ENCODE measurements around the gene HERC2.

HERC2 gene

DNA sequence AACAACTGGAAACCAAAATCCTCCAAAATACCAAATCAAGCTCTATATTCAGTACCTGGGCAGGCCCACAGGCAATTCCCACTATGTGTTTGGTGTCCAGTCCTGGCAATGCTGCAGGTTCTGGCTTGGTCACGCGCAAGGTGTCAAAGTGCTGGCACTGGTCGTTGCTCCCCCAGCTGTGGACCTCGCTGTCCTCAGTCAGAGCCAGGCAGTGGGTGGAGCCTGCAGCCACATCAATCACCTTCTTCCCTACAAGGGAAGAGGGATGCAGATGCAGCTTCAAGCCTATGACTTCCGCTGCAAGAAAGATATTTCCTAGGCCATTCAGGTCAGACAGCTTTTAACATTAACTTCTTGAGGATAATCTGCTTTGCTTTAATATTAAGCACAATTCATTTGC, 61.3 kb downstream of the HERC2 start:
- no peak overlapping the region for H3K4me3 ChIP-seq (ENCODE audit: low read depth, low read length, poor library complexity, severe bottlenecking)
- H3K27me3 ChIP-seq (ENCODE audit: insufficient read depth, low read length) = no peaks in the 10 kb centered on the region
- H3K9me3 ChIP-seq (ENCODE audit: low read length) = no peaks in the 10 kb centered on the region
- H2AFZ ChIP-seq (ENCODE audit: low read length) = no peak overlapping the region
- H3K36me3 ChIP-seq (ENCODE audit: insufficient read depth, low read length) = peaks cover 59% of the 10 kb centered on the region; the same call in 1 of the 2 replicates
- H3F3A ChIP-seq (ENCODE audit: insufficient read depth, low read length) = peaks cover 3% of the 10 kb centered on the region; the same call in 1 of the 2 replicates
- no peaks in the 10 kb centered on the region for H4K20me1 ChIP-seq (ENCODE audit: insufficient read depth, low read length)
- H3K9ac ChIP-seq (ENCODE audit: low read length) = no peak overlapping the region
- H3K4me2 ChIP-seq (ENCODE audit: low read length) = no peak overlapping the region
- 0 out of 2 replicates have a peak, but pooled peaks cover 8% of the 10 kb centered on the region for H3K79me2 ChIP-seq (ENCODE audit: insufficient read depth, low read length)
- no peak for TF ChIP-seq EZH2 (IDR thresholded peaks at IDR 0.05; ENCODE audit: borderline replicate concordance, low read length)
- TF ChIP-seq, protein P1, sequence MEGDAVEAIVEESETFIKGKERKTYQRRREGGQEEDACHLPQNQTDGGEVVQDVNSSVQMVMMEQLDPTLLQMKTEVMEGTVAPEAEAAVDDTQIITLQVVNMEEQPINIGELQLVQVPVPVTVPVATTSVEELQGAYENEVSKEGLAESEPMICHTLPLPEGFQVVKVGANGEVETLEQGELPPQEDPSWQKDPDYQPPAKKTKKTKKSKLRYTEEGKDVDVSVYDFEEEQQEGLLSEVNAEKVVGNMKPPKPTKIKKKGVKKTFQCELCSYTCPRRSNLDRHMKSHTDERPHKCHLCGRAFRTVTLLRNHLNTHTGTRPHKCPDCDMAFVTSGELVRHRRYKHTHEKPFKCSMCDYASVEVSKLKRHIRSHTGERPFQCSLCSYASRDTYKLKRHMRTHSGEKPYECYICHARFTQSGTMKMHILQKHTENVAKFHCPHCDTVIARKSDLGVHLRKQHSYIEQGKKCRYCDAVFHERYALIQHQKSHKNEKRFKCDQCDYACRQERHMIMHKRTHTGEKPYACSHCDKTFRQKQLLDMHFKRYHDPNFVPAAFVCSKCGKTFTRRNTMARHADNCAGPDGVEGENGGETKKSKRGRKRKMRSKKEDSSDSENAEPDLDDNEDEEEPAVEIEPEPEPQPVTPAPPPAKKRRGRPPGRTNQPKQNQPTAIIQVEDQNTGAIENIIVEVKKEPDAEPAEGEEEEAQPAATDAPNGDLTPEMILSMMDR (IDR thresholded peaks at IDR 0.05; ENCODE audit: low read length) = no peak
- no peak overlapping the region for H3K27ac ChIP-seq (ENCODE audit: low read depth, low read length, poor library complexity, severe bottlenecking)
- no peaks in the 10 kb centered on the region for H3K9me2 ChIP-seq (ENCODE audit: low read depth, low read length)
- peaks cover 52% of the 10 kb centered on the region for H3K4me1 ChIP-seq (ENCODE audit: insufficient read depth, low read length, severe bottlenecking)

DNA sequence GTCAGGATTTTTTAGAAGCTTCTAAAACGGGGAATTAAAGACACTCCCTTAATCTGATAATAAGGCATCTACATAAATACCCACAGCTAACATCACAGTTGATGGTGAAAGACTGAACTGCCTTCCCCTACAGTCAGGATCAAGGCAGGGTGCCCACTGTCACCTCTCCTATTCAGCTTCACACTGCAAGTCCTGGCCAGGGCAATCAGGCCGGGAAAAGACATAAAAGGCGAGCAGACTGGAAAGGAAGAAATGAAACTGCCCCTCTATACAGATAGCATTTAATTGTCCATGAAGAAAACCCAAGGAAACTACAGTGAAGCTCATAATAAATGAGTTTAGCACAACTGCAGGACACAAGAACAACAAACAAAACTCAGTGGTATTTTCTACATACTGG, 61.7 kb downstream of the HERC2 start:
- Histone ChIP-seq H3F3A (ENCODE audit: insufficient read depth, low read length) (peaks cover 3% of the 10 kb centered on the region; the same call in 1 of the 2 replicates), H3K4me2 (ENCODE audit: low read length) (no peak overlapping the region), H3K36me3 (ENCODE audit: insufficient read depth, low read length) (peaks cover 59% of the 10 kb centered on the region; the same call in 1 of the 2 replicates), H3K79me2 (ENCODE audit: insufficient read depth, low read length) (0 out of 2 replicates have a peak, but pooled peaks cover 8% of the 10 kb centered on the region), H3K27ac (ENCODE audit: low read depth, low read length, poor library complexity, severe bottlenecking) (no peak overlapping the region), H4K20me1 (ENCODE audit: insufficient read depth, low read length) (no peaks in the 10 kb centered on the region), H3K4me3 (ENCODE audit: low read depth, low read length, poor library complexity, severe bottlenecking) (no peak overlapping the region), H2AFZ (ENCODE audit: low read length) (no peak overlapping the region), H3K9me2 (ENCODE audit: low read depth, low read length) (no peaks in the 10 kb centered on the region), H3K9ac (ENCODE audit: low read length) (no peak overlapping the region), H3K9me3 (ENCODE audit: low read length) (no peaks in the 10 kb centered on the region), H3K4me1 (ENCODE audit: insufficient read depth, low read length, severe bottlenecking) (peaks cover 48% of the 10 kb centered on the region), H3K27me3 (ENCODE audit: insufficient read depth, low read length) (no peaks in the 10 kb centered on the region)
- no peak for TF ChIP-seq EZH2 (IDR thresholded peaks at IDR 0.05; ENCODE audit: borderline replicate concordance, low read length)
- TF ChIP-seq, protein P1 (IDR thresholded peaks at IDR 0.05; ENCODE audit: low read length) = no peak

DNA sequence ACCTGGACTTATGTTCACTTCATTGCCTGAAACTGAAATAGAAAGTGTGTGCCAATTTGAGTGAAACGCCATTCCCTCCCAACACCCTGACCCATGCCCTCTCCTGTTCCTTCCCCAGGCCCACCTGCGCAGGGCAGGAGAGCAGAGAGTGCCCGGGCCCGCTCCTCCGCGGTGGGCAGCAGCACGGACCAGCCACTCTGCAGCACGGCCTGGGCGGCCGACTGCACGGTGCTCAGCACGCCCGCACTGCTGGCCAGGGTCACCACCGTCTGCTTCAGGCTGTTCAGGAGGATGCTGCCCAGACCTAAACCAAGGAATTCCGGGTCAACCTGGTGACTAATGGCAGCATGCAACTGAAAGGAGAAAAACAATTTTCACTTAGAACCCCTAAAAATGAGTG, 66.0 kb downstream of the HERC2 start:
- H3K9me2 ChIP-seq (ENCODE audit: low read depth, low read length) = no peaks in the 10 kb centered on the region
- no peaks in the 10 kb centered on the region for H3K27me3 ChIP-seq (ENCODE audit: insufficient read depth, low read length)
- H4K20me1 ChIP-seq (ENCODE audit: insufficient read depth, low read length) = no peaks in the 10 kb centered on the region
- no peak overlapping the region for H3K4me2 ChIP-seq (ENCODE audit: low read length)
- peaks cover 5% of the 10 kb centered on the region for H3K4me1 ChIP-seq (ENCODE audit: insufficient read depth, low read length, severe bottlenecking)
- no peaks in the 10 kb centered on the region for H3F3A ChIP-seq (ENCODE audit: insufficient read depth, low read length)
- peaks cover 70% of the 10 kb centered on the region for H3K36me3 ChIP-seq (ENCODE audit: insufficient read depth, low read length)
- no peak overlapping the region for H2AFZ ChIP-seq (ENCODE audit: low read length)
- H3K4me3 ChIP-seq (ENCODE audit: low read depth, low read length, poor library complexity, severe bottlenecking) = no peak overlapping the region
- no peak overlapping the region for H3K9ac ChIP-seq (ENCODE audit: low read length)
- TF ChIP-seq EZH2 (IDR thresholded peaks at IDR 0.05; ENCODE audit: borderline replicate concordance, low read length) = no peak
- TF ChIP-seq, protein P1 (IDR thresholded peaks at IDR 0.05; ENCODE audit: low read length) = no peak
- no peak overlapping the region for H3K27ac ChIP-seq (ENCODE audit: low read depth, low read length, poor library complexity, severe bottlenecking)
- H3K9me3 ChIP-seq (ENCODE audit: low read length) = no peaks in the 10 kb centered on the region
- H3K79me2 ChIP-seq (ENCODE audit: insufficient read depth, low read length) = no peaks in the 10 kb centered on the region

Data from OCI-LY1 (cell line).